ENCODE data around the gene KIRREL3.

DNA sequence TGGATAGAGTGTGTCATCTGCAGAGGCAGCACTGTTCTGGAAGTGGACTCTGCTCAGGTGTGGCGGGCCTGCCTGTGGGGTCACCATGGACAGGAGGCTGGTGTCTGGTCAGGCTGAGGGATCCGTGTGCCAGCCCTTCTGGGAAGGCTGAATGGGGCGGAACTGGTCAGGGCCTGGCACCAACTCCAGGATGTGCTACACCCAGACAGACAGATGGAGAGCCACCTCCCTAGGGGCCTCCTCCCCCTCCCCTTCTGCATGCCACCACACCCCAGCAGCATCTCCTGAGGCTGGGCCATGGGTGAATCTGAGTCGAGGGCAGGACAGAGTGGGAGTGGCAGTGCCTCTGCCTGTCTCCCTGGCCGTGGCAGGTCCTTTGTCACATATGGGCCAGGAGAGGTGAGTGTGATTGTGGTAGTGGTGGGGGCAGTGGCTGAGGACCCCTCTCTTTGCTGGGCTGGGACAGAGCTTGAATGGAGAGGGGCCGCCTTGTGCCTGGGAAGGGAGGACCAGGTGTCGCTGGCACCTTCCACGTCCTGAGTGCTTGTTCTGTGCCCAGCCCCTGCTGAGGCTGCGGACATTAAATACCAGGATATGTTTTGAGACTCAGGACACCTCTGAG is 616.0 kb downstream of the KIRREL3 start:
- TF ChIP-seq EZH2 (IDR thresholded peaks at IDR 0.05; ENCODE audit: insufficient read depth, poor library complexity, severe bottlenecking) (no peak), EZH2phosphoT487 (IDR thresholded peaks at IDR 0.05; ENCODE audit: insufficient read depth, low read depth) (no peak)
